Hepatocyte (in vitro differentiated cells): ENCODE measurements around the gene OCEL1.

ENCODE experiments used
- CTCF ChIP-seq: fragments of 200-600 bp; sonication (generic); IDR thresholded peaks from 2 replicates; pipeline ENCODE4 v1.5.1; 2016; ENCODE audit warnings: antibody characterized with exemption, mild to moderate bottlenecking; ENCODE audit not compliant: poor library complexity
- EZH2 ChIP-seq: fragments of 200-600 bp; sonication (generic); IDR thresholded peaks from 2 replicates; pipeline ENCODE4 v1.6.1; 2016; ENCODE audit warnings: antibody characterized with exemption, mild to moderate bottlenecking, borderline replicate concordance

GRCh38 chr19:17209126-17210036 lies 16.6 kb upstream of the OCEL1 start:
- TF ChIP-seq CTCF (no peak), EZH2 (no peak)
